IMR-90 (cell line): ENCODE data around the gene SYT11. TPM values are rescaled to one million over a fixed set of nuclear protein-coding genes. Genes with fewer than 3 reads are reported as not detected.

Experiments
- ATAC-seq: fragments of 200-7000 bp; cut with Tn5 transposase; 2 replicates; pipeline ENCODE4 v1.9.1; 2020; ENCODE audit warnings: low read depth, mild to moderate bottlenecking, moderate library complexity
- BruUV-seq: library from RNA; stranded (reverse); fragments of 400-500 nt; replicated peaks from 2 replicates; lab custom pipeline; 2021; lab: Mats Ljungman, UMichigan
- CTCF ChIA-PET: fragments of 300-600 bp; formaldehyde crosslinking; extraction: SDS; loops from one replicate; lab custom pipeline; 2021; ENCODE audit warnings: antibody characterized with exemption; lab: Yijun Ruan, JAX
- POLR2A ChIA-PET: fragments of 300-600 bp; sonication (Branson Sonifier 250); formaldehyde crosslinking; loops from one replicate; lab custom pipeline; 2022; ENCODE audit warnings: antibody characterized with exemption; ENCODE audit not compliant: unreplicated experiment; lab: Charles Lee
- DNase-seq: peaks from one replicate; pipeline ENCODE4 v3.0.0; 2013
- H2AFZ ChIP-seq: replicated peaks from 2 replicates; pipeline ENCODE3; 2013; ENCODE audit warnings: low read length, mild to moderate bottlenecking; ENCODE audit not compliant: poor library complexity
- H2AK5ac ChIP-seq: 2 replicates; pipeline ENCODE4 v1.6.1; 2013; ENCODE audit warnings: low read depth, low read length, inconsistent platforms
- H2AK9ac ChIP-seq: replicated peaks from 2 replicates; pipeline ENCODE3; 2013; ENCODE audit warnings: mild to moderate bottlenecking, low read depth, low read length, moderate library complexity; ENCODE audit not compliant: poor library complexity
- H2BK120ac ChIP-seq: 2 replicates; pipeline ENCODE4 v1.6.1; 2013; ENCODE audit warnings: low read depth, low read length, inconsistent platforms
- H2BK15ac ChIP-seq: 3 replicates; pipeline ENCODE4 v1.6.1; 2013; ENCODE audit warnings: low read depth, low read length, inconsistent platforms
- H2BK20ac ChIP-seq: 2 replicates; pipeline ENCODE4 v1.6.1; 2013; ENCODE audit warnings: low read depth, mild to moderate bottlenecking, inconsistent platforms, low read length, moderate library complexity
- H2BK5ac ChIP-seq: 2 replicates; pipeline ENCODE4 v1.6.1; 2013; ENCODE audit warnings: mild to moderate bottlenecking, low read depth, low read length, inconsistent platforms; ENCODE audit not compliant: poor library complexity, severe bottlenecking
- H3K14ac ChIP-seq: replicated peaks from 2 replicates; pipeline ENCODE4 v1.6.1; 2013; ENCODE audit warnings: low read depth, low read length, inconsistent platforms
- H3K18ac ChIP-seq: 2 replicates; pipeline ENCODE4 v1.6.1; 2013; ENCODE audit warnings: low read depth, low read length, control low read depth
- H3K23ac ChIP-seq: 2 replicates; pipeline ENCODE4 v1.6.1; 2013; ENCODE audit warnings: low read depth, low read length, inconsistent platforms
- H3K27ac ChIP-seq: 2 replicates; pipeline ENCODE4 v1.5.1; 2013; ENCODE audit warnings: mild to moderate bottlenecking, control low read depth, low read length; ENCODE audit not compliant: insufficient read depth
- H3K27me3 ChIP-seq: 2 replicates; pipeline ENCODE4 v1.6.1; 2013; ENCODE audit warnings: low read length; ENCODE audit not compliant: control insufficient read depth, insufficient read depth
- H3K36me3 ChIP-seq: 2 replicates; pipeline ENCODE4 v1.6.1; 2013; ENCODE audit warnings: low read length, mixed read lengths; ENCODE audit not compliant: control insufficient read depth, insufficient read depth
- H3K4ac ChIP-seq: 2 replicates; pipeline ENCODE4 v1.6.1; 2013; ENCODE audit warnings: low read depth, low read length, inconsistent platforms
- H3K4me1 ChIP-seq: 2 replicates; pipeline ENCODE4 v1.6.1; 2013; ENCODE audit warnings: low read length, mixed read lengths; ENCODE audit not compliant: control insufficient read depth, insufficient read depth
- H3K4me2 ChIP-seq: 2 replicates; pipeline ENCODE4 v1.6.1; 2013; ENCODE audit warnings: low read depth, mild to moderate bottlenecking, control low read depth, low read length, moderate library complexity
- H3K4me3 ChIP-seq: 2 replicates; pipeline ENCODE4 v1.5.1; 2013; ENCODE audit warnings: low read depth, mild to moderate bottlenecking, control low read depth, low read length, moderate library complexity; ENCODE audit not compliant: insufficient read depth
- H3K56ac ChIP-seq: 2 replicates; pipeline ENCODE4 v1.6.1; 2013; ENCODE audit warnings: low read length, inconsistent platforms; ENCODE audit not compliant: insufficient read depth; ENCODE audit errors: extremely low read depth
- H3K79me1 ChIP-seq, 2 experiments: 2 replicates each; pipeline ENCODE4 v1.6.1; 2013; ENCODE audit warnings: low read length in 2 of 2, inconsistent platforms in 1 of 2, low read depth in 1 of 2
- H3K9ac ChIP-seq: 2 replicates; pipeline ENCODE4 v1.6.1; 2013; ENCODE audit warnings: low read depth, low read length, control low read depth
- H3K9me1 ChIP-seq: 2 replicates; pipeline ENCODE4 v1.6.1; 2013; ENCODE audit warnings: low read length, inconsistent platforms; ENCODE audit not compliant: insufficient read depth
- H3K9me3 ChIP-seq: 2 replicates; pipeline ENCODE4 v1.6.1; 2013; ENCODE audit warnings: low read length; ENCODE audit not compliant: control insufficient read depth, insufficient read depth
- H4K20me1 ChIP-seq: 2 replicates; pipeline ENCODE4 v1.6.1; 2013; ENCODE audit warnings: low read length, inconsistent platforms; ENCODE audit not compliant: insufficient read depth
- H4K5ac ChIP-seq: 2 replicates; pipeline ENCODE4 v1.6.1; 2013; ENCODE audit warnings: mild to moderate bottlenecking, low read depth, low read length, control low read depth
- H4K8ac ChIP-seq, 2 experiments: 2 replicates each; pipeline ENCODE4 v1.6.1; 2013; ENCODE audit warnings: low read depth in 2 of 2, low read length in 2 of 2, control low read depth in 1 of 2, inconsistent platforms in 1 of 2
- H4K91ac ChIP-seq: 2 replicates; pipeline ENCODE4 v1.6.1; 2013; ENCODE audit warnings: low read depth, low read length, inconsistent platforms; ENCODE audit not compliant: insufficient read depth
- BHLHE40 ChIP-seq: fragments of 150-350 bp; IDR thresholded peaks from 2 replicates; pipeline ENCODE4 v1.6.1; 2016; ENCODE audit warnings: mild to moderate bottlenecking, low read depth, low read length
- CHD1 ChIP-seq: IDR thresholded peaks from 2 replicates; pipeline ENCODE4 v1.6.1; 2012; ENCODE audit warnings: low read depth, low read length, improper control_type of control experiment
- FOS ChIP-seq: fragments of 150-350 bp; IDR thresholded peaks from 2 replicates; pipeline ENCODE4 v1.6.1; 2016; ENCODE audit warnings: low read depth, low read length
- MAFK ChIP-seq: IDR thresholded peaks from 2 replicates; pipeline ENCODE4 v1.6.1; 2012; ENCODE audit warnings: low read depth, low read length, improper control_type of control experiment
- MAZ ChIP-seq: IDR thresholded peaks from 2 replicates; pipeline ENCODE4 v1.6.1; 2012; ENCODE audit warnings: low read depth, mild to moderate bottlenecking, low read length, improper control_type of control experiment, moderate library complexity, borderline replicate concordance
- MXI1 ChIP-seq: IDR thresholded peaks from 2 replicates; pipeline ENCODE4 v1.6.1; 2012; ENCODE audit warnings: low read depth, mild to moderate bottlenecking, low read length, moderate library complexity, borderline replicate concordance
- NFE2L2 ChIP-seq: fragments of 150-350 bp; IDR thresholded peaks from 2 replicates; pipeline ENCODE4 v1.6.1; 2016; ENCODE audit warnings: low read depth, mild to moderate bottlenecking, low read length
- POLR2A ChIP-seq: IDR thresholded peaks from 2 replicates; pipeline ENCODE4 v1.6.1; 2012; ENCODE audit warnings: mild to moderate bottlenecking, low read depth, low read length
- RAD21 ChIP-seq: IDR thresholded peaks from 2 replicates; pipeline ENCODE4 v1.6.1; 2012; ENCODE audit warnings: low read length, improper control_type of control experiment
- RFX5 ChIP-seq: IDR thresholded peaks from 2 replicates; pipeline ENCODE4 v1.8.0; 2012; ENCODE audit warnings: low read depth, mild to moderate bottlenecking, low read length, moderate library complexity
- SMC3 ChIP-seq: fragments of 150-350 bp; IDR thresholded peaks from 2 replicates; pipeline ENCODE4 v1.6.1; 2016; ENCODE audit warnings: low read depth, mild to moderate bottlenecking, antibody characterized with exemption, low read length, moderate library complexity
- WGBS, 2 experiments: methylation state at CpG; one replicate each; pipeline versions ENCODE4 v1.1.5 to v1.1.7; 2013; ENCODE audit warnings: missing lambda C conversion rate in 2 of 2; ENCODE audit not compliant: insufficient read length in 1 of 2; ENCODE audit errors: extremely low coverage in 2 of 2; 5-methylcytosine and 5-hydroxymethylcytosine counted together
- dilution Hi-C: fragments of 300-500 bp; cut with HindIII; formaldehyde crosslinking; loops from one replicate; pipeline ENCODE4 v1.14.3; 2018; ENCODE audit warnings: low sequenced_read_pairs; ENCODE audit not compliant: unreplicated experiment
- in situ Hi-C: fragments of 300-500 bp; cut with MboI; formaldehyde crosslinking; loops from 3 replicates; pipeline ENCODE4 v1.14.3; 2019; ENCODE audit warnings: low sequenced_read_pairs, inconsistent platforms, mixed read lengths
- intact Hi-C: fragments of 100-400 bp; cut with micrococcal nuclease; formaldehyde crosslinking; loops from 2 replicates; pipeline ENCODE4 v1.10.0; 2022
- polyA plus RNA-seq, 3 experiments: library from polyadenylated mRNA; depleted of rRNA; stranded (reverse); fragments of >200 nt; gene quantifications; 2 replicates each; pipeline ENCODE4 v1.2.3, GENCODE V29; 2012; ENCODE audit warnings: low replicate concordance in 1 of 3
- total RNA-seq: library from RNA; depleted of rRNA; stranded (reverse); fragments of >200 nt; gene quantifications from 2 replicates; pipeline ENCODE4 v1.2.3, GENCODE V29; 2012
- TF ChIP-seq, protein P1 (sequence below): fragments of 150-350 bp; IDR thresholded peaks from 2 replicates; pipeline ENCODE4 v1.6.1; 2016; ENCODE audit warnings: low read depth, mild to moderate bottlenecking, low read length, moderate library complexity, borderline replicate concordance
- TF ChIP-seq, protein P2 (sequence below): conservative IDR thresholded peaks from 2 replicates; pipeline ENCODE4 v1.5.1; 2012; ENCODE audit warnings: mild to moderate bottlenecking, low read depth, low read length, improper control_type of control experiment
- TF ChIP-seq, protein P3 (sequence below): fragments of 150-350 bp; IDR thresholded peaks from 2 replicates; pipeline ENCODE4 v1.6.1; 2017; ENCODE audit warnings: mild to moderate bottlenecking, antibody characterized with exemption, low read length, low read depth

SYT11 gene
- total and polyA plus RNA-seq, 2 of the 4 experiments (the other 2 are of a cell fraction), result 22.9 to 43.7 TPM

DNA sequence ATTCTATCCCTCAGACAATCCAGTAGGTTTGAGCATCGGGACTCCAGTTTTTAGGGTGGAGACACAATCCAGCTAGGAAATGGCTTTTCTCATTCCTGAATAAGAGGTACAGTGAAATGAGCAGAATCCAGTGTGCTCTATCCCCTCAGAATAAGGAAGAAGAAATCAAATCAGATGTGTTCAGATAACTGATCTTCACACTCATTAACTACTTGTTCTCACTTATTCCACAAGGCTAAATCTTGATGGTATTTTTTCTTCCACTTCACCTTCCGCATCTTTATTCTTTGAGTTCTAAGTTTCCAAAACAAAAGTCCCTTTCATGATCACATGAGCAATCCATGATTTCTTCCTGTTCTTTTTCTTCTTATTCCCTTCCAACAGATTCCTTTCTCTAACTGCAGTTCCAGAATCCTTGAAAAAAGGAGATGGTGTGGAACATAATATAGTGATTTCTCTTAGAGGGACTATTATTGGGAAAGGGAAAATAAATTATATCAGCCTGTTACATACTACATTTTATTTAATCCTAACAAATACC, 1.7 kb downstream of the SYT11 start (continued):
- no peak for TF ChIP-seq RAD21

DNA sequence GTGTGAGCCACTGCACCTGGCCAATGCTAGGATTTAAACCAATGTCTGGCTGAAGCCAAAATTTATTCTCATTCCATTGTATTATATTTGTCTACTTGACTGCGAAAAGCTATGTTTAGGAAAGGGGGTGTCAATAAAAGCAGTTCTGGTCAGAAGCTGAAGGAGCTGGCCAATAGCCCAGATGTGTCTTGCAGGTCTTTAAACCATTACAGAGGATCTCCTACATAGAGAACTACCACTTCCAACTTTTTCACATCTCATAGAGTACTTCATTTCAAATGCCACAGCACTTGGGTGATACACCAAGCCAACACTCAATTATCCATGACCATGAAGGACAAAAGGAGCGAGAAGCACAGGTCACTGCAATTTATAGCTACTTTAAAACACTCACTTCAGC, 2.5 kb downstream of the SYT11 start:
- H2BK5ac ChIP-seq, result no peak overlapping the region
- H3K9me1 ChIP-seq, result peaks cover 10% of the 10 kb centered on the region
- H3K4ac ChIP-seq, result no peak overlapping the region
- no peak overlapping the region for H4K8ac ChIP-seq
- no peaks in the 10 kb centered on the region for H3K9me3 ChIP-seq
- H3K4me3 ChIP-seq, result no peak overlapping the region
- H4K20me1 ChIP-seq, result no peaks in the 10 kb centered on the region
- H3K27ac ChIP-seq, result no peak overlapping the region
- no peaks in the 10 kb centered on the region for H3K36me3 ChIP-seq
- BruUV-seq, result no TSS peak
- DNase-seq, result no peak
- no peak overlapping the region for H3K56ac ChIP-seq
- H3K9ac ChIP-seq, result no peak overlapping the region
- dilution Hi-C loops, result no loop called here
- H2BK15ac ChIP-seq, result no peak overlapping the region
- CTCF ChIA-PET, result interaction anchor here (0.5 to 0.6 kb wide), 2 partner anchors 28 to 54 kb away, joined by 3 read pairs; no protein-coding TSS in a partner anchor
- H3K79me1 ChIP-seq, result peaks cover 5 to 59% of the 10 kb centered on the region in 2 experiments; a peak in 3 of 4 replicates
- H2BK120ac ChIP-seq, result no peak overlapping the region
- H2AK9ac ChIP-seq, result no peak overlapping the region
- no peak overlapping the region for H3K14ac ChIP-seq
- no peak overlapping the region for H3K18ac ChIP-seq
- H2BK20ac ChIP-seq, result no peak overlapping the region
- no peak overlapping the region for H3K23ac ChIP-seq
- no peak overlapping the region for H3K4me2 ChIP-seq
- no peaks in the 10 kb centered on the region for H3K27me3 ChIP-seq
- no CpG with 5 or more reads among the region's 2 CpGs for WGBS, 2 experiments
- H2AFZ ChIP-seq, result no peak overlapping the region
- H4K5ac ChIP-seq, result no peak overlapping the region
- intact Hi-C loops, result no loop called here
- ATAC-seq, result no peak
- in situ Hi-C loops, result no loop called here
- H4K91ac ChIP-seq, result no peak overlapping the region
- POLR2A ChIA-PET, result no interaction called here
- no peak overlapping the region for H2AK5ac ChIP-seq
- H3K4me1 ChIP-seq, result no peaks in the 10 kb centered on the region; the same call in 1 of the 2 replicates
- TF ChIP-seq, protein P1, sequence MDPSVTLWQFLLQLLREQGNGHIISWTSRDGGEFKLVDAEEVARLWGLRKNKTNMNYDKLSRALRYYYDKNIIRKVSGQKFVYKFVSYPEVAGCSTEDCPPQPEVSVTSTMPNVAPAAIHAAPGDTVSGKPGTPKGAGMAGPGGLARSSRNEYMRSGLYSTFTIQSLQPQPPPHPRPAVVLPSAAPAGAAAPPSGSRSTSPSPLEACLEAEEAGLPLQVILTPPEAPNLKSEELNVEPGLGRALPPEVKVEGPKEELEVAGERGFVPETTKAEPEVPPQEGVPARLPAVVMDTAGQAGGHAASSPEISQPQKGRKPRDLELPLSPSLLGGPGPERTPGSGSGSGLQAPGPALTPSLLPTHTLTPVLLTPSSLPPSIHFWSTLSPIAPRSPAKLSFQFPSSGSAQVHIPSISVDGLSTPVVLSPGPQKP, result no peak
- TF ChIP-seq RAD21 (no peak), MXI1 (no peak), FOS (no peak), SMC3 (no peak), MAZ (no peak), MAFK (no peak), BHLHE40 (no peak), POLR2A (no peak), RFX5 (no peak), CHD1 (no peak), NFE2L2 (no peak)
- TF ChIP-seq, protein P2, sequence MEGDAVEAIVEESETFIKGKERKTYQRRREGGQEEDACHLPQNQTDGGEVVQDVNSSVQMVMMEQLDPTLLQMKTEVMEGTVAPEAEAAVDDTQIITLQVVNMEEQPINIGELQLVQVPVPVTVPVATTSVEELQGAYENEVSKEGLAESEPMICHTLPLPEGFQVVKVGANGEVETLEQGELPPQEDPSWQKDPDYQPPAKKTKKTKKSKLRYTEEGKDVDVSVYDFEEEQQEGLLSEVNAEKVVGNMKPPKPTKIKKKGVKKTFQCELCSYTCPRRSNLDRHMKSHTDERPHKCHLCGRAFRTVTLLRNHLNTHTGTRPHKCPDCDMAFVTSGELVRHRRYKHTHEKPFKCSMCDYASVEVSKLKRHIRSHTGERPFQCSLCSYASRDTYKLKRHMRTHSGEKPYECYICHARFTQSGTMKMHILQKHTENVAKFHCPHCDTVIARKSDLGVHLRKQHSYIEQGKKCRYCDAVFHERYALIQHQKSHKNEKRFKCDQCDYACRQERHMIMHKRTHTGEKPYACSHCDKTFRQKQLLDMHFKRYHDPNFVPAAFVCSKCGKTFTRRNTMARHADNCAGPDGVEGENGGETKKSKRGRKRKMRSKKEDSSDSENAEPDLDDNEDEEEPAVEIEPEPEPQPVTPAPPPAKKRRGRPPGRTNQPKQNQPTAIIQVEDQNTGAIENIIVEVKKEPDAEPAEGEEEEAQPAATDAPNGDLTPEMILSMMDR, result no peak
- TF ChIP-seq, protein P3, sequence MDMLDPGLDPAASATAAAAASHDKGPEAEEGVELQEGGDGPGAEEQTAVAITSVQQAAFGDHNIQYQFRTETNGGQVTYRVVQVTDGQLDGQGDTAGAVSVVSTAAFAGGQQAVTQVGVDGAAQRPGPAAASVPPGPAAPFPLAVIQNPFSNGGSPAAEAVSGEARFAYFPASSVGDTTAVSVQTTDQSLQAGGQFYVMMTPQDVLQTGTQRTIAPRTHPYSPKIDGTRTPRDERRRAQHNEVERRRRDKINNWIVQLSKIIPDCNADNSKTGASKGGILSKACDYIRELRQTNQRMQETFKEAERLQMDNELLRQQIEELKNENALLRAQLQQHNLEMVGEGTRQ, result no peak
